ENCODE results near the gene DNAH14. TPM values are rescaled to one million over a fixed set of nuclear protein-coding genes. Genes with fewer than 3 reads are reported as not detected.

The DNAH14 gene
- total RNA-seq, 2 donors from 2014 or later = 16.9 to 33.3 TPM

GRCh38 chr1:225428881-225429455 is 499.5 kb downstream of the DNAH14 start:
- ATAC-seq (no peak), DNase-seq (no peak)
- peak overlapping the region in 1 of 2 donors; percentile 78 for H3K4me3 ChIP-seq
- 14 to 15% methylated on average over 7 of the region's 7 CpGs for WGBS, 2 donors
- peak overlapping the region; percentile 92 to 97 (median 94) for H3K27ac ChIP-seq
- H3K36me3 ChIP-seq (replicated peaks in 1 of 2; ENCODE audit: insufficient read depth in 1 of 2, low read depth in 2 of 2) = no peaks in the 10 kb centered on the region
- intact Hi-C loops (cut with DNase I) = no loop called here
- H3K9me3 ChIP-seq = no peaks in the 10 kb centered on the region
- no peaks in the 10 kb centered on the region for H3K27me3 ChIP-seq
- TF ChIP-seq CTCF (IDR thresholded peaks at IDR 0.05) (no peak), POLR2A (IDR thresholded peaks at IDR 0.05) (no peak)
- peaks cover 27% of the 10 kb centered on the region for H3K4me1 ChIP-seq

GRCh38 chr1:225430301-225430700 is 500.8 kb downstream of the DNAH14 start:
- H3K4me1 ChIP-seq = peaks cover 17% of the 10 kb centered on the region
- H3K27me3 ChIP-seq = no peaks in the 10 kb centered on the region
- H3K4me3 ChIP-seq = no peak overlapping the region
- DNase-seq = no peak
- H3K36me3 ChIP-seq (replicated peaks in 1 of 2; ENCODE audit: insufficient read depth in 1 of 2, low read depth in 2 of 2) = no peaks in the 10 kb centered on the region
- intact Hi-C loops (cut with DNase I) = no loop called here
- no peak for ATAC-seq
- H3K9me3 ChIP-seq = no peaks in the 10 kb centered on the region
- H3K27ac ChIP-seq = no peak overlapping the region
- TF ChIP-seq POLR2A (IDR thresholded peaks at IDR 0.05) (no peak), CTCF (IDR thresholded peaks at IDR 0.05) (no peak)
- 61 to 67% methylated on average over 7 of the region's 7 CpGs for WGBS, 2 donors

GRCh38 chr1:225431081-225431863 is 501.8 kb downstream of the DNAH14 start:
- peaks cover 7% of the 10 kb centered on the region for H3K4me1 ChIP-seq
- DNase-seq (no peak), ATAC-seq (no peak)
- no peak overlapping the region for H3K27ac ChIP-seq
- no peak overlapping the region for H3K4me3 ChIP-seq
- H3K27me3 ChIP-seq = no peaks in the 10 kb centered on the region
- intact Hi-C loops (cut with DNase I) = no loop called here
- H3K9me3 ChIP-seq = no peaks in the 10 kb centered on the region
- H3K36me3 ChIP-seq (replicated peaks in 1 of 2; ENCODE audit: insufficient read depth in 1 of 2, low read depth in 2 of 2) = no peaks in the 10 kb centered on the region
- WGBS, 2 donors = 90 to 96% methylated on average over 13 to 28 of the region's 36 CpGs
- TF ChIP-seq POLR2A (IDR thresholded peaks at IDR 0.05) (no peak), CTCF (IDR thresholded peaks at IDR 0.05) (no peak)

- no peaks in the 10 kb centered on the region for H3K27me3 ChIP-seq
- no peak overlapping the region for H3K4me3 ChIP-seq
- no peak overlapping the region for H3K27ac ChIP-seq
- intact Hi-C loops (cut with DNase I) = no loop called here
- H3K9me3 ChIP-seq = no peaks in the 10 kb centered on the region
- TF ChIP-seq CTCF (IDR thresholded peaks at IDR 0.05) (no peak), POLR2A (IDR thresholded peaks at IDR 0.05) (no peak)
- DNase-seq (no peak), ATAC-seq (no peak)
- no peaks in the 10 kb centered on the region for H3K36me3 ChIP-seq (replicated peaks in 1 of 2; ENCODE audit: insufficient read depth in 1 of 2, low read depth in 2 of 2)
- no peaks in the 10 kb centered on the region for H3K4me1 ChIP-seq
- 74 to 79% methylated on average over 5 of the region's 5 CpGs for WGBS, 2 donors
Observed at GRCh38 chr1:225434046-225434445, 504.6 kb downstream of the DNAH14 start.

All from body of pancreas (tissue), 4 donors.